Activated CD8-positive, alpha-beta T cell treated with anti-CD3 and anti-CD28 coated beads for 36 hours (primary cell): ENCODE results near the gene ACE. TPM values are rescaled to one million over a fixed set of nuclear protein-coding genes. Genes with fewer than 3 reads are reported as not detected.

ENCODE experiments used
- ATAC-seq: fragments of 200-7000 bp; cut with Tn5 transposase; one replicate; pipeline ENCODE4 v1.10.0; 2021; ENCODE audit warnings: mild to moderate bottlenecking, moderate library complexity
- CTCF ChIA-PET: fragments of 350-600 bp; sonication (Branson Sonifier 250); formaldehyde crosslinking; loops from one replicate; lab custom pipeline; 2021; ENCODE audit warnings: antibody characterized with exemption; lab: Charles Lee
- POLR2A ChIA-PET: fragments of 350-600 bp; sonication (Branson Sonifier 250); formaldehyde crosslinking; loops from one replicate; lab custom pipeline; 2021; ENCODE audit warnings: antibody characterized with exemption; lab: Charles Lee
- DNase-seq: peaks from one replicate; pipeline ENCODE4 v3.0.0-alpha.2; 2020
- H3K27ac Mint-ChIP-seq: one replicate; pipeline ENCODE4 v1.8.0; 2021; ENCODE audit warnings: mild to moderate bottlenecking, mixed read lengths
- H3K27me3 Mint-ChIP-seq: one replicate; pipeline ENCODE4 v1.8.0; 2021; ENCODE audit warnings: mixed read lengths
- H3K36me3 Mint-ChIP-seq: one replicate; pipeline ENCODE4 v1.8.0; 2021; ENCODE audit warnings: low read depth, mixed read lengths
- H3K4me1 Mint-ChIP-seq: one replicate; pipeline ENCODE4 v1.8.0; 2021; ENCODE audit warnings: low read depth, mixed read lengths
- H3K4me3 Mint-ChIP-seq: one replicate; pipeline ENCODE4 v1.8.0; 2021; ENCODE audit warnings: mild to moderate bottlenecking, moderate library complexity, mixed read lengths
- H3K9me3 Mint-ChIP-seq: one replicate; pipeline ENCODE4 v1.8.0; 2021; ENCODE audit warnings: mixed read lengths
- CTCF ChIP-seq: fragments of 200-600 bp; IDR thresholded peaks from one replicate; pipeline ENCODE4 v1.8.0; 2022; ENCODE audit warnings: antibody characterized with exemption, mild to moderate bottlenecking
- intact Hi-C: fragments of 100-400 bp; cut with micrococcal nuclease; formaldehyde crosslinking; loops from one replicate; pipeline ENCODE4 v1.10.0; 2022
- total RNA-seq, 2 experiments: library from RNA; stranded (reverse); gene quantifications; one replicate each; pipeline ENCODE4 v1.2.3, GENCODE V29; 2021

The ACE gene
- total RNA-seq, 2 experiments from 2014 or later, result 0.36 to 0.51 TPM

GRCh38 chr17:63442549-63443035 is 34.3 kb upstream of the ACE start:
- H3K27ac Mint-ChIP-seq, result no peak overlapping the region
- no peaks in the 10 kb centered on the region for H3K27me3 Mint-ChIP-seq
- no peaks in the 10 kb centered on the region for H3K36me3 Mint-ChIP-seq
- H3K4me1 Mint-ChIP-seq, result peaks cover 29% of the 10 kb centered on the region
- CTCF ChIA-PET, result interaction anchor here (0.9 to 6.5 kb wide), 3 partner anchors 13 to 169 kb away, joined by 3 to 58 read pairs (median 12); partner anchors contain the start of gene ACE
- no peaks in the 10 kb centered on the region for H3K9me3 Mint-ChIP-seq
- TF ChIP-seq CTCF, result no peak
- POLR2A ChIA-PET, result interaction anchor here (1.0 to 1.5 kb wide), 2 partner anchors 7 to 12 kb away, joined by 3 to 4 read pairs; no protein-coding TSS in a partner anchor
- intact Hi-C loops, result loop anchor here (5.0 kb wide), 1 partner anchor 170 kb away; no protein-coding TSS in a partner anchor
- no peak overlapping the region for H3K4me3 Mint-ChIP-seq
- ATAC-seq, result peak; percentile 17
- DNase-seq, result peak; percentile 30

DNA sequence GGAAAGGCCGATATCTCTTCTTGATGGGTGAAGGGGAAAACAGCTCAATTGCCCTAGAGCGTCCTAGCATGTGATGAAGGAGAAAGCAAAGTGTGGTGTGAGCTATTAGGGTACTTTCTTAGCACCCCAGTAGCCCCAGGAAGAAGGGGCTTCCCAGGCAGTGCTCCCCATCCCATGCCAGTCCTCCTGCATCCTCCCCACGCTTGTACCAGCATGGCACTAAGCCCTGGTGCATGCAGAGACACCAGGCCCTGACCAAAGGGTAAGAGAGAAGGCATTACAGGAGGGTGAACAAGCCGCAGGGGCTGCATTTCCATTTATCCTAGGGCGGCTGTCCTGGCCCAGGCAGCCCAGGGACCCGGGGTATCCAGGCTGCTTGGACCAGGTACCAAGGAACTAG is 33.8 kb upstream of the ACE start:
- TF ChIP-seq CTCF, result no peak
- ATAC-seq (no peak), DNase-seq (no peak)
- POLR2A ChIA-PET, result interaction anchor here (0.6 to 1.5 kb wide), 4 partner anchors 8 to 28 kb away, joined by 3 to 4 read pairs (median 3); no protein-coding TSS in a partner anchor
- Mint-ChIP-seq H3K4me1 (peaks cover 28% of the 10 kb centered on the region), H3K36me3 (no peaks in the 10 kb centered on the region), H3K27ac (no peak overlapping the region), H3K4me3 (no peak overlapping the region), H3K27me3 (no peaks in the 10 kb centered on the region), H3K9me3 (no peaks in the 10 kb centered on the region)
- intact Hi-C loops, result loop anchor here (5.0 kb wide), 1 partner anchor 169 kb away; no protein-coding TSS in a partner anchor
- CTCF ChIA-PET, result interaction anchor here (0.9 to 6.5 kb wide), 5 partner anchors 8 to 169 kb away, joined by 3 to 58 read pairs (median 14); partner anchors contain the start of gene ACE

GRCh38 chr17:63444457-63444856 is 32.4 kb upstream of the ACE start:
- ATAC-seq (no peak), DNase-seq (no peak)
- CTCF ChIA-PET, result interaction anchor here (0.8 to 6.5 kb wide), 6 partner anchors 9 to 167 kb away, joined by 3 to 58 read pairs (median 13); partner anchors contain the start of gene ACE
- H3K4me1 Mint-ChIP-seq, result peaks cover 26% of the 10 kb centered on the region
- no peaks in the 10 kb centered on the region for H3K36me3 Mint-ChIP-seq
- intact Hi-C loops, result loop anchor here (5.0 kb wide), 1 partner anchor 168 kb away; no protein-coding TSS in a partner anchor
- no peak for TF ChIP-seq CTCF
- no peak overlapping the region for H3K4me3 Mint-ChIP-seq
- peaks cover 3% of the 10 kb centered on the region for H3K27me3 Mint-ChIP-seq
- POLR2A ChIA-PET, result interaction anchor here (0.7 to 1.4 kb wide), 5 partner anchors 10 to 168 kb away, joined by 3 read pairs; no protein-coding TSS in a partner anchor
- H3K27ac Mint-ChIP-seq, result peak overlapping the region; percentile 7
- H3K9me3 Mint-ChIP-seq, result no peaks in the 10 kb centered on the region

- intact Hi-C loops, result no loop called here
- CTCF ChIA-PET, result interaction anchor here (0.8 to 6.5 kb wide), 5 partner anchors 10 to 38 kb away, joined by 3 to 58 read pairs (median 14); partner anchors contain the start of gene ACE
- Mint-ChIP-seq H3K27ac (no peak overlapping the region), H3K27me3 (peaks cover 3% of the 10 kb centered on the region), H3K9me3 (no peaks in the 10 kb centered on the region), H3K4me1 (peaks cover 22% of the 10 kb centered on the region), H3K4me3 (peak overlapping the region; percentile 24), H3K36me3 (no peaks in the 10 kb centered on the region)
- TF ChIP-seq CTCF, result no peak
- no peak for DNase-seq
- POLR2A ChIA-PET, result interaction anchor here (0.6 to 1.4 kb wide), 5 partner anchors 12 to 256 kb away, joined by 3 read pairs; no protein-coding TSS in a partner anchor
- no peak for ATAC-seq
Observed at GRCh38 chr17:63445065-63445464, 31.8 kb upstream of the ACE start.

GRCh38 chr17:63445571-63445953 is 31.3 kb upstream of the ACE start:
- DNase-seq, result peak; percentile 64
- H3K9me3 Mint-ChIP-seq, result no peaks in the 10 kb centered on the region
- peak overlapping the region; percentile 62 for H3K4me3 Mint-ChIP-seq
- POLR2A ChIA-PET, result interaction anchor here (0.6 to 1.5 kb wide), 4 partner anchors 12 to 388 kb away, joined by 3 to 4 read pairs (median 3); no protein-coding TSS in a partner anchor
- peak overlapping the region; percentile 38 for H3K27ac Mint-ChIP-seq
- TF ChIP-seq CTCF, result no peak
- peak; percentile 34 for ATAC-seq
- no peaks in the 10 kb centered on the region for H3K36me3 Mint-ChIP-seq
- intact Hi-C loops, result no loop called here
- peaks cover 22% of the 10 kb centered on the region for H3K4me1 Mint-ChIP-seq
- peaks cover 3% of the 10 kb centered on the region for H3K27me3 Mint-ChIP-seq
- CTCF ChIA-PET, result interaction anchor here (1.2 to 6.5 kb wide), 5 partner anchors 10 to 39 kb away, joined by 4 to 58 read pairs (median 14); partner anchors contain the start of gene ACE
